Psoas muscle (tissue), 8 donors: ENCODE data around the gene ARHGAP42. TPM values are rescaled to one million over a fixed set of nuclear protein-coding genes. Genes with fewer than 3 reads are reported as not detected.

Experiments used
- ATAC-seq, 4 donors: fragments of 200-7000 bp; cut with Tn5 transposase; one replicate each; pipeline ENCODE4 v1.9.1; 2020; ENCODE audit warnings: moderate library complexity in 3 of 4, mild to moderate bottlenecking in 2 of 4
- DNase-seq, 2 donors: peaks; one replicate each; pipeline ENCODE4 v3.0.0-alpha.2; 2020
- H3K27ac ChIP-seq: fragments of 200-600 bp; one replicate; pipeline ENCODE4 v1.8.0; 2022
- H3K27me3 ChIP-seq, 3 donors: fragments of 200-600 bp in 1 of 3; one replicate each; pipeline versions ENCODE4 v1.6.1 to v1.8.0; 2013 to 2022; ENCODE audit warnings: low read length in 2 of 3, mild to moderate bottlenecking in 2 of 3, moderate library complexity in 1 of 3; ENCODE audit not compliant: insufficient read depth in 3 of 3
- H3K36me3 ChIP-seq, 2 donors: fragments of 200-600 bp in 1 of 2; one replicate each; pipeline versions ENCODE4 v1.6.1 to v1.8.0; 2013 to 2022; ENCODE audit warnings: low read depth in 1 of 2, mild to moderate bottlenecking in 1 of 2, moderate library complexity in 1 of 2; ENCODE audit not compliant: insufficient read depth in 1 of 2
- H3K4me1 ChIP-seq: fragments of 200-600 bp; one replicate; pipeline ENCODE4 v1.8.0; 2022
- H3K4me3 ChIP-seq: fragments of 200-600 bp; one replicate; pipeline ENCODE4 v1.8.0; 2022; ENCODE audit warnings: mild to moderate bottlenecking
- H3K9me3 ChIP-seq: fragments of 200-600 bp; one replicate; pipeline ENCODE4 v1.8.0; 2022
- CTCF ChIP-seq: fragments of 200-600 bp; IDR thresholded peaks from one replicate; pipeline ENCODE4 v1.8.0; 2022; ENCODE audit warnings: antibody characterized with exemption
- WGBS, 3 donors: extraction: QIAGEN DNeasy Blood & Tissue Kit; methylation state at CpG; one replicate each; pipeline versions ENCODE4 v1.1.6 to v1.1.7; 2013; 5-methylcytosine and 5-hydroxymethylcytosine counted together
- intact Hi-C, 2 donors: fragments of 100-400 bp; cut with DNase I; formaldehyde crosslinking; loops; one replicate each; pipeline versions ENCODE4 v1.11.0 to v1.14.2; 2022
- polyA plus RNA-seq, 3 donors: library from polyadenylated mRNA; stranded (reverse); fragments of 200-250 nt; gene quantifications; one replicate each; pipeline ENCODE4 v1.2.3, GENCODE V29; 2013
- total RNA-seq, 4 donors: library from RNA; stranded (reverse); fragmentation: NEBNext Ultra II Directional in 2 of 4; extraction: Animal tissue kit (Norgen Biotek cat#: 25700) in 2 of 4; gene quantifications; one replicate each; pipeline versions ENCODE4 v1.2.1 to v1.2.4, GENCODE V29; 2021 to 2023
- donor health status: healthy with polysubstance abuse.
- donor health status: DM: no; HTN: no; CAD: no; lungs with moderate emphysema.
- donor health status: Bipolar disorder and iron deficiency.
- donor health status: healthy.
- donor health status: DM: yes; HTN: yes; CAD: no.
- donor health status: DM: no; HTN: no; CAD: no.
- donor health status: DM: no; HTN: no; CAD: no.
- donor health status: DM: yes; HTN: yes; CAD: no.

The ARHGAP42 gene
- total and polyA plus RNA-seq, 7 donors = 3.8 to 12.3 (median 7.2) TPM

- DNase-seq = no peak
- H3K9me3 ChIP-seq = peaks cover 10% of the 10 kb centered on the region
- H3K36me3 ChIP-seq = no peaks in the 10 kb centered on the region
- no peak for TF ChIP-seq CTCF
- intact Hi-C loops = no loop called here
- H3K4me3 ChIP-seq = no peak overlapping the region
- H3K27ac ChIP-seq = no peak overlapping the region
- peaks cover 13% of the 10 kb centered on the region for H3K4me1 ChIP-seq
- ATAC-seq = no peak
- no peaks in the 10 kb centered on the region for H3K27me3 ChIP-seq
- 81 to 88% (median 85%) methylated on average over 5 of the region's 5 CpGs for WGBS, 3 donors
Observed at GRCh38 chr11:100752371-100753171, 65.5 kb downstream of the ARHGAP42 start.

DNA sequence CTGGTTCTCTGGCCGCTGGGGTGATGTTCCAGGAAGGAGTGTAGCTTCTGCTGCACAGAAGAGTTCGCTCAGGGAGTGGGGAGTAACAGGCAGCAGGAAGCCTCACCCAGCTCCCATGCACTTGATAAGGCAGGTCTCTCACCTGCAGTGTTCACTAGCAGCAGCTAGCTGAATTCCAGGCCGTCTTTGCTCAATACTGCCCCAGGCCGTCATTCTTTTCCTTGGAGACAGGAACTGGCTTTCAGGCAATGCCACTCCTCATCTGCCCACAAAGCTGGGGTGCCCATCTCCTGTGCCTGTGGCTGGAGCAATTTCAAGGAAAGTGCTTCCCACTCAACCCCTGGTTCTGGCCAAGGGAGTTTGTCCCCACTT, 66.1 kb downstream of the ARHGAP42 start:
- intact Hi-C loops = no loop called here
- no peak for ATAC-seq
- H3K27ac ChIP-seq = no peak overlapping the region
- peaks cover 10% of the 10 kb centered on the region for H3K9me3 ChIP-seq
- no peak for TF ChIP-seq CTCF
- no peak overlapping the region for H3K4me3 ChIP-seq
- no peak for DNase-seq
- H3K4me1 ChIP-seq = peaks cover 13% of the 10 kb centered on the region
- no peaks in the 10 kb centered on the region for H3K36me3 ChIP-seq
- H3K27me3 ChIP-seq = no peaks in the 10 kb centered on the region
- WGBS, 3 donors = 72 to 77% (median 76%) methylated on average over 4 of the region's 4 CpGs

GRCh38 chr11:100753571-100753970, 66.5 kb downstream of the ARHGAP42 start:
- H3K9me3 ChIP-seq = peaks cover 10% of the 10 kb centered on the region
- intact Hi-C loops = no loop called here
- H3K4me3 ChIP-seq = no peak overlapping the region
- DNase-seq (no peak), ATAC-seq (no peak)
- WGBS, 3 donors = 62 to 70% (median 63%) methylated on average over 4 of the region's 4 CpGs
- no peaks in the 10 kb centered on the region for H3K27me3 ChIP-seq
- H3K27ac ChIP-seq = no peak overlapping the region
- H3K36me3 ChIP-seq = no peaks in the 10 kb centered on the region
- peaks cover 13% of the 10 kb centered on the region for H3K4me1 ChIP-seq
- no peak for TF ChIP-seq CTCF

- DNase-seq = no peak
- H3K9me3 ChIP-seq = no peaks in the 10 kb centered on the region
- intact Hi-C loops = no loop called here
- WGBS, 3 donors = 46 to 58% (median 50%) methylated on average over 2 of the region's 2 CpGs
- no peaks in the 10 kb centered on the region for H3K27me3 ChIP-seq
- no peak overlapping the region for H3K4me3 ChIP-seq
- peaks cover 13% of the 10 kb centered on the region for H3K4me1 ChIP-seq
- no peak for ATAC-seq
- no peak overlapping the region for H3K27ac ChIP-seq
- H3K36me3 ChIP-seq = no peaks in the 10 kb centered on the region
- TF ChIP-seq CTCF = no peak
Observed at GRCh38 chr11:100756559-100756958, 69.5 kb downstream of the ARHGAP42 start.

DNA sequence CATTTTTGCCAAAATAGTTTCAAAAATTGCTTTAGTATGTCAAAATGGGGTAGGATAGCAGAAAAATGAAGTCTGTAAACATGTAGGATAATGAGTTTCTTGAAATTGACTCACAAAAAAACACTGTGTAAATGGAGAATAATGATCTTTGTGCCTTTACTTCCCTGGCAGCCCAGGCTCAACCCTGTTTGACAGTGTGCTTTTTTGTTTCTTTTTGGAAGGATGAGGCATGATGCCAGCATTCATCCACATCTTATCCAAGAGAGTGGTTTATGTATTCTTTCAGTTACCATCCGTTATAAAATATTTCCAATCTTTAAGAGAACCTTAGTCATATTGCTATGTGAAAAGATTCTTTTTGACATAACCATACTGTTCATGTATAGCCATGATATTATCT, 70.6 kb downstream of the ARHGAP42 start:
- Histone ChIP-seq H3K27me3 (no peaks in the 10 kb centered on the region), H3K4me1 (peaks cover 13% of the 10 kb centered on the region)
- intact Hi-C loops = no loop called here

More for the DNA sequence above, 70.6 kb downstream of the ARHGAP42 start:
- no peak for TF ChIP-seq CTCF
- Histone ChIP-seq H3K27ac (no peak overlapping the region), H3K9me3 (no peaks in the 10 kb centered on the region), H3K4me3 (no peak overlapping the region), H3K36me3 (no peaks in the 10 kb centered on the region)
- DNase-seq (no peak), ATAC-seq (no peak)
- WGBS, 3 donors = 68 to 85% (median 72%) methylated on average over 1 of the region's 1 CpG
